Stimulated activated CD4-positive, alpha-beta T cell treated with anti-CD3 and anti-CD28 coated beads, Interleukin-15, amount 100 ng/mL, for 48 hours (primary cell): Measurements from ENCODE around the gene NR2E1.

ENCODE experiments used
- DNase-seq, 2 donors: peaks; one replicate each; pipeline ENCODE4 v3.0.0-alpha.2; 2020; ENCODE audit warnings: low read depth in 2 of 2

Gene NR2E1

DNA sequence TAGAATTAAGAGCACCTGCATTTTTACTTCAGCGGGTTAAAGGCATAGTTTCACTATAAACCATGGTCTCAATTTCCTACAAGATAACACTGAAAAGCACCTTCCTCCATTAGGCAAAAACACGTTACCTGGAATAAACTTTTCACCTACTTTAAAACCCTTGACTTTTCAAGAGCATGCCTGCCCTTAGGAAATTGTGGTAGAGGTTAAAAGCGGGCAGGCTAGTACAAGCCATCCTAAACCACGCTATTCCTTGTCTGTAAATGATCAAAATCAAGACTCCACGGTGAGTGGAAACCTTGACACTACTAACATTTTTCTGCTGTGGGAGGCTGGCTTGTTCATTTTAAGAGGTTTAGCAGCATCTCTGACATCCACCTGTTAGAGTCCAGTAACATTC lies 43.9 kb downstream of the NR2E1 start:
- DNase-seq = no peak

DNA sequence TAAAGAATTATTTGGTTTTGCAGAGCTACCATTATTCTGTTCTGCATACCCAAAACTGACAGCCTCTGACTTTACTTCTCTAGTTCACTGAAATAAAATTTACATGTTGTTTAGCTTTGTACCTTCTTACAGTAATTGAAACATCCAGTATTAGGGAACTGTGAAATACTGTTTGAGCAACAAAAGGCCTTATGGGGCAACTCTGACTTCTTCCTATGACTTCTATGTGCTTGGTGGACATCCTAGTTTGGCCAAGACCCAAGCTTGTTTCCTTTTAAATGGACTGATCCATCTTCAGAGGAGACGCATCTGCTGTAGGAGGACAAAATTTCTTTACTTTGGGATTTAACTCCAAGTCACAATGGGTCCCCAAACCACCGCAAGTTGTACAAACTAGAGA lies 44.7 kb downstream of the NR2E1 start:
- no peak for DNase-seq

DNA sequence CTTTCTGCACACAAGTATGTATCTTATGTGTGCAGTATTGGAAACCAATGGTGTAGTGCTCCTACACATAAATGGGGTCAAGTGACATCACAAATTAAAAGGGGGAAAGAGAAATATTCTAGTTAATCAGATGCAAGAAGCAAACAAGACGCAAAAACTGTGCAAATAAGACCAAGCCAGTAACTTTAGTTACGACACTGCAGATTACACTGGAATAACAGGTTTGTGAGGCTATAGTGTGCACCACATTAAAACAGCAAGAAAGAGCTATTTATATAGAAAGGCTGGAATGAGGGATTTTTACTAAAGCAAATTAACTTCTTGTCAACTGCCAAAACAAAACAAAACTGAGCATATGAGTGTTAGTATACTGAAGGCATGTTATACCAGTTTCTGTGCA lies 45.8 kb downstream of the NR2E1 start:
- DNase-seq = no peak

DNA sequence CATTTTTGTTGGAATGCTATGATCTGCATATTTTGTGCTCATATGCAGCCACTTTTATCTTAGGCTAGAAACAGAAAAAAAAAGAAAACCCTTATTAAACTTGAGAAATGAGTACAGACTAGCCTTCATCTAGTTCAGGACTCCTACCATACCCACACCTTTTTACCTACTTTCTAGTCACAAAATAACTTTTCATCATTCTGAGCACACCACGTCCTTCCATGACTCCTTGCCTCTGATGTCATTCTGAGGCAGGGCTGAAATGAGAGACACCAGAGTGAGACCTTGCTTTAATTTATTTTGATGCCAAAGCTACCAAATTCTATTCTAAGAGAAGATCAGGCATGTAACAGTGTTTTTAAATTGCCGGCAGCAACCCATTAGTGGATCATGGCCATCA lies 56.2 kb downstream of the NR2E1 start:
- no peak for DNase-seq

DNA sequence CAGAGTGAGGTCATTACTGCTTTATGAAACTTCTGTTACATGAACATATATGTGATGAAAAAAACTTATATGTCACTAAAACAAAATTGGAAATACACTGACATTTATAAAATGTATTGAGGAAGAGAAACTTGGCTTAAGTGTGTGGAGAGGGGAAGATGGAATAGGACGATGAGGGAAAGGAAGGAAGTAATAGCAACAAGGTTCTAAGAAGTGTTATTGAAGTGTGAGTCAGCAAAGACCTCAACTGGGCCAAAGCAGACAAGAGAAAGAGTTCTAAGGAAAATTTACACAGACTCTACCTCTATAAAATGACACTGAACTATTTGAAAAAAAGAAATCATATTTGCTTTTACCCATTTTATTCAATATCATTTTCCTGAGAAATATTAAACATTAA lies 56.7 kb downstream of the NR2E1 start:
- no peak for DNase-seq

DNA sequence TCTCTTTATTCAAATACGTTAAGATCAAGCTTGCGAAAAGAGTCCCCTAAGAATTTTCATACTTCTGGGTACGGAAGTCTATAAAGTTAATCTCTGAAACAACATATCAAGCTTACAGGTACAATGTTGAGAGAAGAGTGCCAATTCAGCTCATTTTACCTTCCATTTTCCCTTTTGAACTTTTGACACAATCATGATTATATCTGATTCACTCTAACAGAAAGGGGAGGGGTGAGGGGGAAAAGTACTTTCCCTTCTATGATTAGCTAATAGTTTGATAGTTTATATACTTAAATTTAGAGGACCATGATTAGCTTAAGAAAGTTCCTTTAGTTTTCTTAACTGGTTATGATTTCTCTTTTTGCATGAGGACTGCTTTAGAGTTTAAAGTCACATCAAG lies 61.5 kb downstream of the NR2E1 start:
- no peak for DNase-seq

DNA sequence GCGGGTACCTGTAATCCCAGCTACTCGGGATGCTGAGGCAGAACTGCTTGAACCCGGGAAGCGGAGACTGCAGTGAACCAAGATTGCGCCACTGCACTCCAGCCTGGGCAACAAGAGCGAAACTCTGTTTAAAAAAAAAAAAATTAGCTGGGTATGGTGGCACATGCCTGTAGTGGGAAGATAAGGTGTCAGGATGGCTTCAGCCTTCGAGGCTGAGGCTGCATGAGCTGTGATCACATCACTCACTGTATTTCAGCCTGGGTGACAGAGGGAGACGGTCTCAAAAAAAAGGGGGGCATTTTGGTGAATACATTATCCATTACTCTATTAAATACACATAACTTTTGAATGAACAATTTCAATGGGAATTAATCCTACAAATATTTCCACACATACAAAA lies 62.6 kb downstream of the NR2E1 start:
- no peak for DNase-seq

DNA sequence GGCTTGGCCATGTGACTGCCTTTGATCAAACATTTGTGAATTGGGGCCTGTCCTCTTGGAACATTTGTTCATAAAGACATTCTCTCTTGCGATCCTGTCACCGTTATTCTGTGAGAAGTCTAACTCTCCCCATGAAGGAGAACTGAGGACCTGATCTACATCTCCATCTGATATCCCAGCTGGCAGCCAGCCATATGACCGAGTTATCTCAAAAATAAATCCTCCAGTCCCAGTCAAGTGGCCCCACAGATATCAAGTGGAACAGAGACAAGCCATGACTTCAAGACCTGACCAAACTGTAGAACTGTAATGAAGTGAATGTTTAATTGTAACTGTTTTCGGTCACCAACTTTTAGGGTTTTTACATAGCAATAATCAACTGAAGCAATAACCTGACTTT lies 69.3 kb downstream of the NR2E1 start:
- DNase-seq = no peak

DNA sequence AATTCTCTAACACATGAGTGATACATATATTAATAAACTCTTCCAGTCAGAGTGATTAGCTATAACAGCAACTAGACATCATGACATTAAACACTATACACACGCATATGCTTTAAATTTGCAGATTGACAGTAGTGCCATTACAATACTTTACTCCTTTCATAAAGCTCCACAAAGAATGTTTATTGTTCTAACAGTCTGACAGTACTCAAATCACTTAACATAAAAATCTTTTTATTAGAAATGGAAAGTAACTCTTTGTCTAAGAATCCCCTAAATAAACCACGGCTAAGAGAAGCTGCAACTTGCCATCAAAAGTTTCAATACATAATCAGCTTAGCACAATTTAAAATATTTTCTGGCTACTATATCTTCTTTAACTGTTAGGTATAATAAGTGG lies 71.0 kb downstream of the NR2E1 start:
- no peak for DNase-seq

DNA sequence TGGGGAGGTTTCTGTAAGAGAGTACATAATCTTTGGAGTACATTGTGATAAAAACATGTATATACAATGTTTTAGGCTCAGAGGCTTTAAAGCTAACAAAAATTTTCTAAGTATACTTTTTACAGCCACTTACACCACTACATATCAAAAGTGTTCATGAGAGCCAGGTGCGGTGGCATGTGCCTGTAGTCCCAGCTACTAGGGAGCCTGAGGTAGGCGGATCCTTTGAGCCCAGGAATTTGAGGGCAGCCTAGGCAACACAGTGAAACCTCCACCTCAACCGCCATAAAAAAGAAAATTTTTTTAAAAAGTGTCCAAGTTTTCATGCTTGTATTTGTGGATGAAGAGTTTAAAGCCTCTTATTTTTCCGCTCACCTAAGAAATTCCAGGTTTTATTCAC lies 72.5 kb downstream of the NR2E1 start:
- DNase-seq = no peak
